Right atrium auricular region (tissue), 2 donors: Measurements from ENCODE around the gene MED31. TPM values are rescaled to one million over a fixed set of nuclear protein-coding genes. Genes with fewer than 3 reads are reported as not detected.
"Not testable (repeated sequence)": the region's sequence is repeated elsewhere in the genome, so short reads cannot be mapped to it uniquely, and the experiment has no call there.

Experiments
- DNase-seq: peaks from one replicate; pipeline ENCODE4 v3.0.0-alpha.2; 2019; ENCODE audit warnings: low spot score
- H3K27ac ChIP-seq, 2 donors: fragments of 200-600 bp; sonication (generic); 1 replicate in 1 of 2; 2 replicates in 1 of 2; pipeline ENCODE4 v1.5.1; 2016 to 2019
- H3K27me3 ChIP-seq, 2 donors: fragments of 200-600 bp; sonication (generic); one replicate each; pipeline versions ENCODE4 v1.5.1 to v1.6.0; 2017 to 2019
- H3K36me3 ChIP-seq: fragments of 200-600 bp; sonication (generic); one replicate; pipeline ENCODE4 v1.5.1; 2016
- H3K4me1 ChIP-seq, 2 donors: fragments of 200-600 bp; sonication (generic); one replicate each; pipeline versions ENCODE4 v1.5.1 to v1.6.0; 2017 to 2019
- H3K4me3 ChIP-seq, 2 donors: fragments of 200-600 bp; sonication (generic); 1 replicate in 1 of 2; 2 replicates in 1 of 2; pipeline ENCODE4 v1.5.1; 2017 to 2019; ENCODE audit warnings: mild to moderate bottlenecking in 1 of 2, moderate library complexity in 1 of 2
- H3K9me3 ChIP-seq, 2 donors: fragments of 200-600 bp; sonication (generic); one replicate each; pipeline ENCODE4 v1.5.1; 2019
- CTCF ChIP-seq, 2 donors: fragments of 200-600 bp; sonication (generic); IDR thresholded peaks; one replicate each; pipeline ENCODE4 v1.5.1; 2019; ENCODE audit warnings: antibody characterized with exemption in 2 of 2
- total RNA-seq, 2 donors: library from RNA; depleted of rRNA; stranded (reverse); fragments of >200 nt; gene quantifications; one replicate each; pipeline ENCODE4 v1.1.0, GENCODE V29; 2016

MED31 gene
- total RNA-seq, 2 donors from 2014 or later, result 7.0 to 8.2 TPM

GRCh38 chr17:6695565-6695964 lies 44.2 kb upstream of the MED31 start:
- no peak for TF ChIP-seq CTCF (IDR thresholded peaks at IDR 0.05)

GRCh38 chr17:6695051-6695450 lies 43.6 kb upstream of the MED31 start:
- no peak for DNase-seq
- no peaks in the 10 kb centered on the region for H3K9me3 ChIP-seq
- TF ChIP-seq CTCF (IDR thresholded peaks at IDR 0.05), result no peak
- no peaks in the 10 kb centered on the region for H3K4me1 ChIP-seq
- H3K36me3 ChIP-seq, result no peaks in the 10 kb centered on the region
- H3K27me3 ChIP-seq, result no peaks in the 10 kb centered on the region
- H3K27ac ChIP-seq, result no peak overlapping the region
- no peak overlapping the region for H3K4me3 ChIP-seq

More at GRCh38 chr17:6695565-6695964, 44.2 kb upstream of the MED31 start:
- Histone ChIP-seq H3K4me3 (no peak overlapping the region), H3K9me3 (no peaks in the 10 kb centered on the region), H3K4me1 (no peaks in the 10 kb centered on the region), H3K36me3 (no peaks in the 10 kb centered on the region), H3K27ac (no peak overlapping the region), H3K27me3 (no peaks in the 10 kb centered on the region)
- DNase-seq, result no peak

GRCh38 chr17:6691958-6692357 lies 40.6 kb upstream of the MED31 start:
- H3K27ac ChIP-seq, H3K4me1 ChIP-seq, DNase-seq, H3K9me3 ChIP-seq, H3K27me3 ChIP-seq, H3K4me3 ChIP-seq, H3K36me3 ChIP-seq: not testable (repeated sequence)

GRCh38 chr17:6691546-6691945 lies 40.1 kb upstream of the MED31 start:
- Histone ChIP-seq H3K27ac (no peak overlapping the region), H3K4me3 (no peak overlapping the region), H3K36me3 (no peaks in the 10 kb centered on the region), H3K9me3 (no peaks in the 10 kb centered on the region), H3K4me1 (no peaks in the 10 kb centered on the region), H3K27me3 (no peaks in the 10 kb centered on the region)
- no peak for TF ChIP-seq CTCF (IDR thresholded peaks at IDR 0.05)
- no peak for DNase-seq

- H3K4me3 ChIP-seq, result no peak overlapping the region
- DNase-seq, result no peak
- no peaks in the 10 kb centered on the region for H3K36me3 ChIP-seq
- H3K27me3 ChIP-seq, result no peaks in the 10 kb centered on the region
- H3K4me1 ChIP-seq, result no peaks in the 10 kb centered on the region
- no peak for TF ChIP-seq CTCF (IDR thresholded peaks at IDR 0.05)
- H3K9me3 ChIP-seq, result no peaks in the 10 kb centered on the region
- H3K27ac ChIP-seq, result no peak overlapping the region
Measured at GRCh38 chr17:6690641-6691040, 39.2 kb upstream of the MED31 start.

- Histone ChIP-seq H3K27me3 (no peaks in the 10 kb centered on the region), H3K4me1 (no peaks in the 10 kb centered on the region), H3K4me3 (no peak overlapping the region), H3K36me3 (no peaks in the 10 kb centered on the region), H3K9me3 (no peaks in the 10 kb centered on the region), H3K27ac (no peak overlapping the region)
- DNase-seq, result no peak
- TF ChIP-seq CTCF (IDR thresholded peaks at IDR 0.05), result no peak
Measured at GRCh38 chr17:6688944-6689343, 37.5 kb upstream of the MED31 start.
